ENCODE measurements around the gene SHB.
"Not testable (repeated sequence)": the region's sequence is repeated elsewhere in the genome, so short reads cannot be mapped to it uniquely, and the experiment has no call there.

The SHB gene

GRCh38 chr9:37919956-37920335 lies 149.1 kb downstream of the SHB start:
- Mint-ChIP-seq H3K4me3 (no peak overlapping the region), H3K27me3 (no peaks in the 10 kb centered on the region), H3K36me3 (no peaks in the 10 kb centered on the region), H3K27ac (no peak overlapping the region), H3K4me1 (no peaks in the 10 kb centered on the region), H3K9me3 (no peaks in the 10 kb centered on the region)

GRCh38 chr9:37919246-37919955 lies 149.6 kb downstream of the SHB start:
- no peaks in the 10 kb centered on the region for H3K27me3 Mint-ChIP-seq
- no peak overlapping the region for H3K27ac Mint-ChIP-seq
- H3K9me3 Mint-ChIP-seq = no peaks in the 10 kb centered on the region
- H3K36me3 Mint-ChIP-seq = no peaks in the 10 kb centered on the region
- H3K4me3 Mint-ChIP-seq = no peak overlapping the region
- H3K4me1 Mint-ChIP-seq = no peaks in the 10 kb centered on the region

- H3K36me3 Mint-ChIP-seq = no peaks in the 10 kb centered on the region
- no peaks in the 10 kb centered on the region for H3K27me3 Mint-ChIP-seq
- H3K27ac Mint-ChIP-seq = no peak overlapping the region
- H3K9me3 Mint-ChIP-seq = no peaks in the 10 kb centered on the region
- no peak overlapping the region for H3K4me3 Mint-ChIP-seq
- no peaks in the 10 kb centered on the region for H3K4me1 Mint-ChIP-seq
Observed at GRCh38 chr9:37918665-37919170, 150.3 kb downstream of the SHB start.

GRCh38 chr9:37917801-37918664 lies 151.0 kb downstream of the SHB start:
- H3K4me3 Mint-ChIP-seq = no peak overlapping the region
- H3K27me3 Mint-ChIP-seq = no peaks in the 10 kb centered on the region
- H3K9me3 Mint-ChIP-seq = no peaks in the 10 kb centered on the region
- H3K36me3 Mint-ChIP-seq = no peaks in the 10 kb centered on the region
- no peaks in the 10 kb centered on the region for H3K4me1 Mint-ChIP-seq
- H3K27ac Mint-ChIP-seq = no peak overlapping the region

- Mint-ChIP-seq H3K4me3 (no peak overlapping the region), H3K27ac (no peak overlapping the region), H3K9me3 (no peaks in the 10 kb centered on the region), H3K4me1 (no peaks in the 10 kb centered on the region), H3K36me3 (no peaks in the 10 kb centered on the region), H3K27me3 (no peaks in the 10 kb centered on the region)
Observed at GRCh38 chr9:37917313-37917731, 151.7 kb downstream of the SHB start.

GRCh38 chr9:37916471-37917312 lies 152.3 kb downstream of the SHB start:
- Mint-ChIP-seq H3K27ac (no peak overlapping the region), H3K36me3 (no peaks in the 10 kb centered on the region)

GRCh38 chr9:37915911-37916470 lies 153.0 kb downstream of the SHB start:
- Mint-ChIP-seq H3K36me3 (no peaks in the 10 kb centered on the region), H3K4me1 (no peaks in the 10 kb centered on the region), H3K4me3 (no peak overlapping the region), H3K9me3 (no peaks in the 10 kb centered on the region), H3K27ac (no peak overlapping the region), H3K27me3 (no peaks in the 10 kb centered on the region)

More at GRCh38 chr9:37916471-37917312, 152.3 kb downstream of the SHB start:
- Mint-ChIP-seq H3K4me1 (no peaks in the 10 kb centered on the region), H3K27me3 (no peaks in the 10 kb centered on the region), H3K9me3 (no peaks in the 10 kb centered on the region), H3K4me3 (no peak overlapping the region)

- Mint-ChIP-seq H3K27ac (no peak overlapping the region), H3K9me3 (no peaks in the 10 kb centered on the region), H3K27me3 (no peaks in the 10 kb centered on the region), H3K36me3 (no peaks in the 10 kb centered on the region), H3K4me1 (no peaks in the 10 kb centered on the region), H3K4me3 (no peak overlapping the region)
Observed at GRCh38 chr9:37914701-37915358, 154.2 kb downstream of the SHB start.

GRCh38 chr9:37914154-37914551 lies 154.9 kb downstream of the SHB start:
- Mint-ChIP-seq H3K4me3 (no peak overlapping the region), H3K4me1 (no peaks in the 10 kb centered on the region), H3K36me3 (no peaks in the 10 kb centered on the region), H3K27ac (no peak overlapping the region), H3K27me3 (no peaks in the 10 kb centered on the region), H3K9me3 (no peaks in the 10 kb centered on the region)

- Mint-ChIP-seq H3K4me3 (no peak overlapping the region), H3K27ac (no peak overlapping the region), H3K36me3 (no peaks in the 10 kb centered on the region), H3K4me1 (no peaks in the 10 kb centered on the region), H3K9me3 (no peaks in the 10 kb centered on the region), H3K27me3 (no peaks in the 10 kb centered on the region)
Observed at GRCh38 chr9:37913480-37914153, 155.4 kb downstream of the SHB start.

- no peaks in the 10 kb centered on the region for H3K27me3 Mint-ChIP-seq
- no peak overlapping the region for H3K4me3 Mint-ChIP-seq
- H3K4me1 Mint-ChIP-seq = no peaks in the 10 kb centered on the region
- no peaks in the 10 kb centered on the region for H3K36me3 Mint-ChIP-seq
- H3K9me3 Mint-ChIP-seq = no peaks in the 10 kb centered on the region
- H3K27ac Mint-ChIP-seq = no peak overlapping the region
Observed at GRCh38 chr9:37911271-37911681, 157.8 kb downstream of the SHB start.

GRCh38 chr9:37910271-37910670 lies 158.8 kb downstream of the SHB start:
- no peak overlapping the region for H3K4me3 Mint-ChIP-seq
- no peaks in the 10 kb centered on the region for H3K9me3 Mint-ChIP-seq
- H3K27me3 Mint-ChIP-seq = no peaks in the 10 kb centered on the region
- H3K27ac Mint-ChIP-seq = no peak overlapping the region
- H3K4me1 Mint-ChIP-seq = no peaks in the 10 kb centered on the region
- H3K36me3 Mint-ChIP-seq = no peaks in the 10 kb centered on the region

GRCh38 chr9:37909836-37910235 lies 159.2 kb downstream of the SHB start:
- not testable (repeated sequence) for H3K9me3 Mint-ChIP-seq, H3K36me3 Mint-ChIP-seq, H3K27me3 Mint-ChIP-seq, H3K4me1 Mint-ChIP-seq, H3K27ac Mint-ChIP-seq, H3K4me3 Mint-ChIP-seq

- no peak overlapping the region for H3K27ac Mint-ChIP-seq
- H3K36me3 Mint-ChIP-seq = no peaks in the 10 kb centered on the region
- no peak overlapping the region for H3K4me3 Mint-ChIP-seq
- peaks cover 6% of the 10 kb centered on the region for H3K4me1 Mint-ChIP-seq
- no peaks in the 10 kb centered on the region for H3K9me3 Mint-ChIP-seq
- no peaks in the 10 kb centered on the region for H3K27me3 Mint-ChIP-seq
Observed at GRCh38 chr9:37909326-37909725, 159.7 kb downstream of the SHB start.
